SU-DHL-6 (cell line): Measurements from ENCODE around the gene MCF2L2.

Experiments used
- CTCF ChIP-seq: fragments of 200-600 bp; sonication (generic); IDR thresholded peaks from one replicate; pipeline ENCODE4 v1.5.1; 2017; ENCODE audit warnings: antibody characterized with exemption, mild to moderate bottlenecking, low read length, moderate library complexity; ENCODE audit not compliant: insufficient read depth, poor library complexity, severe bottlenecking
- EZH2phosphoT487 ChIP-seq: fragments of 200-600 bp; sonication (generic), shearing (Covaris generic); conservative IDR thresholded peaks from 2 replicates; pipeline ENCODE4 v1.6.1; 2018; ENCODE audit warnings: mild to moderate bottlenecking, antibody characterized with exemption, low read length, moderate library complexity, mixed read lengths

- no peak for TF ChIP-seq CTCF
- TF ChIP-seq EZH2phosphoT487, result no peak
These were observed 14.6 kb upstream of the MCF2L2 start for GRCh38 chr3:183442994-183443393.
